ELF-1 (cell line): ENCODE data around the gene SLC45A1.

Experiments used
- DNase-seq: peaks from one replicate; pipeline ENCODE4 v3.0.0-alpha.2; 2016; ENCODE audit warnings: low read depth, low spot score

SLC45A1 gene

GRCh38 chr1:8311068-8311718 lies 6.7 kb upstream of the SLC45A1 start:
- no peak for DNase-seq

- DNase-seq: no peak
Observed at GRCh38 chr1:8312235-8313218, 5.4 kb upstream of the SLC45A1 start.

- DNase-seq: no peak
Observed at GRCh38 chr1:8313231-8313630, 4.7 kb upstream of the SLC45A1 start.

- DNase-seq: peak; percentile 91
Observed at GRCh38 chr1:8314346-8315280, 3.3 kb upstream of the SLC45A1 start.

GRCh38 chr1:8315573-8316475 lies 2.1 kb upstream of the SLC45A1 start:
- no peak for DNase-seq

GRCh38 chr1:8318436-8318835 lies 522 bp downstream of the SLC45A1 start:
- DNase-seq: no peak

- DNase-seq: no peak
Observed at GRCh38 chr1:8321612-8322011, 3.7 kb downstream of the SLC45A1 start.

- no peak for DNase-seq
Observed at GRCh38 chr1:8323706-8324105, 5.8 kb downstream of the SLC45A1 start.

GRCh38 chr1:8324176-8324810 lies 6.4 kb downstream of the SLC45A1 start:
- no peak for DNase-seq

GRCh38 chr1:8325771-8326170 lies 7.9 kb downstream of the SLC45A1 start:
- no peak for DNase-seq

- DNase-seq: no peak
Observed at GRCh38 chr1:8326265-8326664, 8.4 kb downstream of the SLC45A1 start.

- DNase-seq: no peak
Observed at GRCh38 chr1:8328271-8328670, 10.4 kb downstream of the SLC45A1 start.

GRCh38 chr1:8329439-8329838 lies 11.5 kb downstream of the SLC45A1 start:
- DNase-seq: no peak

- no peak for DNase-seq
Observed at GRCh38 chr1:8329858-8330257, 11.9 kb downstream of the SLC45A1 start.

GRCh38 chr1:8330271-8331125 lies 12.6 kb downstream of the SLC45A1 start:
- DNase-seq: no peak

GRCh38 chr1:8332806-8333205 lies 14.9 kb downstream of the SLC45A1 start:
- no peak for DNase-seq

- DNase-seq: no peak
Observed at GRCh38 chr1:8333246-8333987, 15.5 kb downstream of the SLC45A1 start.

- DNase-seq: no peak
Observed at GRCh38 chr1:8334106-8334851, 16.4 kb downstream of the SLC45A1 start.
